Mesothelial cell of epicardium (in vitro differentiated cells): ENCODE measurements around the gene CTSZ. TPM values are rescaled to one million over a fixed set of nuclear protein-coding genes. Genes with fewer than 3 reads are reported as not detected.
"Not testable (repeated sequence)": the region's sequence is repeated elsewhere in the genome, so short reads cannot be mapped to it uniquely, and the experiment has no call there.

ENCODE experiments used
- DNase-seq, 2 experiments: peaks; one replicate each; pipeline ENCODE4 v3.0.0; 2021; ENCODE audit warnings: low spot score in 2 of 2; ENCODE audit not compliant: unreplicated experiment in 2 of 2
- H3K27ac Mint-ChIP-seq: 2 replicates; pipeline ENCODE4 v1.8.0; 2021; ENCODE audit warnings: mixed read lengths
- H3K27me3 Mint-ChIP-seq: 2 replicates; pipeline ENCODE4 v1.8.0; 2021; ENCODE audit warnings: low read depth, mixed read lengths
- H3K36me3 Mint-ChIP-seq: 2 replicates; pipeline ENCODE4 v1.8.0; 2021; ENCODE audit warnings: mixed read lengths
- H3K4me1 Mint-ChIP-seq: 2 replicates; pipeline ENCODE4 v1.8.0; 2021; ENCODE audit warnings: mixed read lengths
- H3K4me3 Mint-ChIP-seq: 2 replicates; pipeline ENCODE4 v1.8.0; 2021; ENCODE audit warnings: mild to moderate bottlenecking, moderate library complexity, mixed read lengths
- H3K9me3 Mint-ChIP-seq: 2 replicates; pipeline ENCODE4 v1.8.0; 2021; ENCODE audit warnings: mixed read lengths
- total RNA-seq: library from RNA; stranded (reverse); gene quantifications from 3 replicates; pipeline ENCODE4 v1.2.1, GENCODE V29; 2021
- TF ChIP-seq, protein P1 (sequence below): fragments of 200-600 bp; sonication (generic); IDR thresholded peaks from one replicate; pipeline ENCODE4 v1.5.0; 2021; ENCODE audit warnings: antibody characterized with exemption; ENCODE audit not compliant: unreplicated experiment

CTSZ gene
- total RNA-seq, 1 donor from 2014 or later: 65.3 TPM

DNA sequence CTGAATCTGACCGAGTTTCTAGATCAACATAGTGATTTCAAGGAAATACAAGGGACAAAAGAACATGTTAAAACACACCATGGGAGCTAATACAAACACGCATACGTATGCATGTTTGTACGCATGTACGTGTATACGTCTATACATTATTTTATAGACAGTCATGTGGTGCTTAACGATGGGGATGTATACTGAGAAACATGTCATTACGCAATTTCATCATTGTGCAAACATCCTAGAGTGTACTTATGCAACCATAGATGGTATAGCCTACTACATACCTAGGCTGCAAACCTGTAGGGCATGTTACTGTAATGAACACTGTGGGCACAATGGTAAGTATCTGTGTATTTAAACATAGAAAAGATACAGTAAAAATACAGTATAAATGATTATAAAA lies 51.0 kb downstream of the CTSZ start:
- Mint-ChIP-seq H3K27me3 (no peaks in the 10 kb centered on the region), H3K27ac (no peak overlapping the region), H3K36me3 (peaks cover 2% of the 10 kb centered on the region), H3K4me3 (no peak overlapping the region), H3K9me3 (peaks cover 22% of the 10 kb centered on the region), H3K4me1 (no peaks in the 10 kb centered on the region)
- no peak for DNase-seq
- TF ChIP-seq, protein P1, sequence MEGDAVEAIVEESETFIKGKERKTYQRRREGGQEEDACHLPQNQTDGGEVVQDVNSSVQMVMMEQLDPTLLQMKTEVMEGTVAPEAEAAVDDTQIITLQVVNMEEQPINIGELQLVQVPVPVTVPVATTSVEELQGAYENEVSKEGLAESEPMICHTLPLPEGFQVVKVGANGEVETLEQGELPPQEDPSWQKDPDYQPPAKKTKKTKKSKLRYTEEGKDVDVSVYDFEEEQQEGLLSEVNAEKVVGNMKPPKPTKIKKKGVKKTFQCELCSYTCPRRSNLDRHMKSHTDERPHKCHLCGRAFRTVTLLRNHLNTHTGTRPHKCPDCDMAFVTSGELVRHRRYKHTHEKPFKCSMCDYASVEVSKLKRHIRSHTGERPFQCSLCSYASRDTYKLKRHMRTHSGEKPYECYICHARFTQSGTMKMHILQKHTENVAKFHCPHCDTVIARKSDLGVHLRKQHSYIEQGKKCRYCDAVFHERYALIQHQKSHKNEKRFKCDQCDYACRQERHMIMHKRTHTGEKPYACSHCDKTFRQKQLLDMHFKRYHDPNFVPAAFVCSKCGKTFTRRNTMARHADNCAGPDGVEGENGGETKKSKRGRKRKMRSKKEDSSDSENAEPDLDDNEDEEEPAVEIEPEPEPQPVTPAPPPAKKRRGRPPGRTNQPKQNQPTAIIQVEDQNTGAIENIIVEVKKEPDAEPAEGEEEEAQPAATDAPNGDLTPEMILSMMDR: no peak

DNA sequence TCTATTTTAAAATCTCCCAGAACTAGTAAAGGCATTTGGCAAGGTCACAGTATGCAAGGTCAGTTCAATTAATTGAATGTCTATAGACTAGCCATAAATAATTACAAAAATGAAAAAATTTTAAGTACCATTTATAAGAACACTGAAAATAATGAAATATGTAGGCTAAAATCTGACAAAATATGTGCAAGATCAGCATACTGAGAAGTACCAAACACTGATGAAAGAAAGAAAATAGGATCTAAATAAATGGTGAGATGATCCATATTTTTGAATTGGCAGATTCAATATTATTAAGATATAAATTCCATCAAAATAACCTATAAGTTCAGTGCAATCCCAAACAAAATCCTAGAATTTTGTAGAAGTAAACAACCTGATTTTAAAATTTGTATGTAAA lies 54.0 kb downstream of the CTSZ start:
- Mint-ChIP-seq H3K36me3 (peaks cover 2% of the 10 kb centered on the region), H3K4me1 (no peaks in the 10 kb centered on the region), H3K4me3 (no peak overlapping the region), H3K9me3 (peaks cover 22% of the 10 kb centered on the region), H3K27me3 (peaks cover 2% of the 10 kb centered on the region), H3K27ac (no peak overlapping the region)
- no peak for DNase-seq
- TF ChIP-seq, protein P1: no peak

DNA sequence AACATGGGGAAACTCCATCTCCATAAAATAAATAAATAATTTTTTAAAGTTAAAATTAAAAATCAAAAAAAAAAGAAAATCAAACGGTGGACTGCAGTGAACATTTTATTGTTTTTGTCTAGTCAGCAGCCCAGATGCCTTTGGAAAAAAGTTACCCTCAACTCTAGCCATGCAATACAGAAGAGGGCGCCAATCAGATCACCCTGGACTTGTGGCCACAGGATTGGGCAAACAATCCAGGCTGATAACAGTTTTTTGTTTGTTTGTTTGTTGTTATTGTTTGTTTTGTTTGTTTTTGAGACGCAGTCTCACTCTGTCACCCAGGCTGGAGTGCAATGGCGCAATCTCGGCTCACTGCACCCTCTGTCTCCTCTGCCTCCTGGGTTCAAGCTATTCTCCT lies 56.5 kb downstream of the CTSZ start:
- H3K27ac Mint-ChIP-seq: no peak overlapping the region
- peaks cover 2% of the 10 kb centered on the region for H3K36me3 Mint-ChIP-seq
- no peak for DNase-seq
- H3K9me3 Mint-ChIP-seq: peaks cover 17% of the 10 kb centered on the region
- TF ChIP-seq, protein P1: no peak
- no peaks in the 10 kb centered on the region for H3K4me1 Mint-ChIP-seq
- peaks cover 2% of the 10 kb centered on the region for H3K27me3 Mint-ChIP-seq
- H3K4me3 Mint-ChIP-seq: no peak overlapping the region

DNA sequence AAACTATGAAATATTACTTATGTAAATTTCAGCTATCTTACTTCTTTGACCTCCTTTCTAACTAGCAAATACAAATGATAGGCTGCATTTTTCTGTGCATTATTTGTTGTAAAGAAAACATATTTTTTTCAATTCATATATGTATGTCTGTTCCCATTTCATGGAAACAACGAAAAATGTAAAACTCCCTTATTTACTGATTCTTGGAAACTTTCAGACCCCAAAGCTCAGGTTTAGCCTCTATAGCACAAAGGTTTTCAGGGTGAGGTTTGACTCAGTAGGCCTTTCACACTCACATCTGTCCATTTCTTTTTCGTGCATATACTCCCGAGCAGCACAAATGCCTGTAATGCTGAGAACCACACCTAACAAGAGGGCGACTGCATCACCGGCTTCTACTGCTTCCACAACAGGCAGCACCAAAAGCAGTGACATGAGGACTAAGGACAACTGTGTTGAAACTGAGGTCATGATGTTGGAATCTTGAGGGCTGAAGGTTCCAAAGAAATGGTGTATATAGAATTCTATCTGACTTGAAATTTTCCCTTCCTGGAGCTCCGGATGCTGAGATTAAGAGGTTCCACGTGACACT lies 59.2 kb downstream of the CTSZ start:
- not testable (repeated sequence) for H3K27me3 Mint-ChIP-seq, H3K4me3 Mint-ChIP-seq, H3K9me3 Mint-ChIP-seq, H3K36me3 Mint-ChIP-seq, DNase-seq, H3K27ac Mint-ChIP-seq, H3K4me1 Mint-ChIP-seq

DNA sequence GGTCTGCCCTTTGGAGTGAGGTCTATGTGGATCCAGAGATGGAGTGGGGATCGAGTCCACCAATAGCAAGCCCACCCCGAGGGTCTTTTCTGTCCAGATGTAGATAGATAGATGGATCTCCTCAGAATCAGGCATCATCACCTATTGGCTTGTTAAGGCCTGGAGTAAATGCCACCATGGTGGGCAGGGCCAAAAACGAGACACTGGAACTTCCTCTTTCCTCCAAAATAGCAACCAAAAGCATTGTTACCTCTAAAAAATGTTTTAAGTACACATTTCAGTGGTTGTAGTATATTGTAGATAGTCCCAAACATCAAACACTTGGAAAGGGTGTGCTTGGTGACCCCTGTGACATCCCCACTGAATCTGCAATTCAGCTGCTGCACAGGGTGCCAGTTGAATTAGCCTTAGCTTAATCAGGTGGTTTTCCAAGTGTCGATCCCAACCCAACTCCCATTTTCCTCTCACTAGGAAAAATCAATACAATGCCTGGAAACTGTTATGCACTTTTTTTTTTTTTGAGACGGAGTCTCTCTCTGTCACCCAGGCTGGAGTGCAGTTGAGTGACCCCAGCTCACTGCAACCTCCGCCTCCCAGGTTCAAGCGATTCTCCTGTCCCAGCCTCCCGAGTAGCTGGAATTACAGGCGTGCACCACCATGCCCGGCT lies 61.0 kb downstream of the CTSZ start:
- peaks cover 3% of the 10 kb centered on the region for H3K27me3 Mint-ChIP-seq
- H3K4me1 Mint-ChIP-seq: peaks cover 8% of the 10 kb centered on the region
- H3K4me3 Mint-ChIP-seq: no peak overlapping the region
- H3K9me3 Mint-ChIP-seq: no peaks in the 10 kb centered on the region
- no peaks in the 10 kb centered on the region for H3K36me3 Mint-ChIP-seq
- TF ChIP-seq, protein P1: no peak
- no peak for DNase-seq
- H3K27ac Mint-ChIP-seq: no peak overlapping the region

Other genes starting within 250 kb of the CTSZ start
- gene GNAS-AS1, start 156.4 kb downstream of the CTSZ start, total RNA-seq: 5.8 to 6.3 TPM (median 5.9 TPM) in 3 replicates
- gene GNAS, start 154.5 kb downstream of the CTSZ start, total RNA-seq: 1,218 to 1,240 TPM (median 1,226 TPM) in 3 replicates
- gene NELFCD, start 26.0 kb downstream of the CTSZ start, total RNA-seq: 106 to 112 TPM (median 108 TPM) in 3 replicates
- not detected in 3 replicates for gene TUBB1, start 12.2 kb upstream of the CTSZ start, total RNA-seq
- gene ATP5F1E, start 25.1 kb upstream of the CTSZ start, total RNA-seq: 46.7 to 52.7 TPM (median 47.8 TPM) in 3 replicates
- 44.9 to 45.5 TPM (median 45.2 TPM) in 3 replicates for gene PRELID3B, start 35.5 kb upstream of the CTSZ start, total RNA-seq
- 0.02 to 0.05 TPM (median 0.02 TPM) in 3 replicates for gene ZNF831, start 156.6 kb upstream of the CTSZ start, total RNA-seq